Measurements from ENCODE around the gene DENND1A. TPM values are rescaled to one million over a fixed set of nuclear protein-coding genes. Genes with fewer than 3 reads are reported as not detected.

DENND1A gene
- total RNA-seq, 1 donor: 56.8 TPM

DNA sequence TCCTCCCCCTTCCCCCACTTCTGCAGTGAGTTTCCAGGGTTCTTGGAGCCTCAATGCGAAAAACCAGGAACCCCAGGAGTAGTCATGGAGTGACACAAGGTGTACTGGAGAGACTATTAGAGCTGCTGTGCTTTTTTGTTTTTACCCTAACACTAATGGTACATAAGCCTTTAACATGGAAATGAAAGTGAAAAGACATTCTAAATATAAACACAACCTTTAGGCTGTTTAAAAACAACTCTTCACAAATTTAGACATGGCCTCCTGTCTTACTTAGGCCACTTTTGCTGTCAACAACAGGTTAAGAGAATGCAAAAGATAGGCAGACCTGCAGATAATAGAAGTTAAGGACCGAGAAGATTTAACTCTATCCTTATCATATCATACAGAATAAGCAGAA is 232.2 kb downstream of the DENND1A start:
- DNase-seq (ENCODE audit: low read depth in 2 of 3, low spot score in 2 of 3): no peak

GRCh38 chr9:123696476-123696875 is 233.4 kb downstream of the DENND1A start:
- DNase-seq (ENCODE audit: low read depth in 2 of 3, low spot score in 2 of 3): no peak

GRCh38 chr9:123695386-123695785 is 234.5 kb downstream of the DENND1A start:
- no peak for DNase-seq (ENCODE audit: low read depth in 2 of 3, low spot score in 2 of 3)

DNA sequence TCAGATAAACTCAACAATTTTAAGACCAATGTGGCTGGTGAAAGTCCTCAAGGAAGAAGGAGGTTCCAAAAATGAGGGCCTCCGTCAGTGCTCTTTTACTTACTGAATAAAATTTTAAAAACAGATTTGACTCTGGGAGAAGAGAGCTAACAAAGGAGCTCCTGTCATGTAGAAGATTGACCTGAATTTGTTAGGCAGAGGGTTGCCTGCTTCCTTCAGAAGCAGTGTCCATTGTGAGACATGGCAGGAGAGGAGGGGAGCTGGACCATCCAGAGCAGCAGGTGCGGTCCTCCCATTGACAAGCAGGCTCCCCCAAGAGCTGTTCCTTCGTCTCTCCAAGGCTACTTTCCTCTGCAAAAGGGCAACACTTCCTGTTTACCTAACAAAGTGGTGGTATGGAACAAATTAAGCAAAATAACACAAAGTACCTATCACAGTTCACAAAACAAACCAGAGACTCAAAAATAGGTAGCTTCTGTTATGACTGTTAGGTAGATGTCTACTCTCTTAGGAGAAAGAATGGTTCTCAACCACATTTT is 238.1 kb downstream of the DENND1A start:
- no peak for DNase-seq (ENCODE audit: low read depth in 2 of 3, low spot score in 2 of 3)

- no peak for DNase-seq (ENCODE audit: low read depth in 2 of 3, low spot score in 2 of 3)
Measured at GRCh38 chr9:123689701-123690428, 240.1 kb downstream of the DENND1A start.

GRCh38 chr9:123687246-123687751 is 242.6 kb downstream of the DENND1A start:
- peak in 2 of 3 donors; percentile 26 to 62 for DNase-seq (ENCODE audit: low read depth in 2 of 3, low spot score in 2 of 3)

DNA sequence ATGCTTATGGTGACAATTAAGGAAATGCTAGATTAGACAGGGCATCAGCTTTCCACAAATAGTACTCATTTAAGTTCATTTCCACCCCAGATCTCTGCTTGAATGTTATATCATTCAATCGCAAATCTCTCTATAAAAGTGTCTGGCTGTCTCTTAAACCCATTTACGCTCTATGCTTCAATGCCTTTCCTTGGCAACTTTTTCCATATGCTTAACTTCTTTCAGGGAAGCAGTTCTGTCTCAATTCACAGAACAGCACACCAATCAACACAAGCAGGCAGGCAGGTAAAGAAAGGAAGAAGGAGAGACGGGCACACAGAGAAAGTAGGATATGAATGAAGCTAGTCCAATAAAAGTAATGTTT is 243.1 kb downstream of the DENND1A start:
- DNase-seq (ENCODE audit: low read depth in 2 of 3, low spot score in 2 of 3): no peak

DNA sequence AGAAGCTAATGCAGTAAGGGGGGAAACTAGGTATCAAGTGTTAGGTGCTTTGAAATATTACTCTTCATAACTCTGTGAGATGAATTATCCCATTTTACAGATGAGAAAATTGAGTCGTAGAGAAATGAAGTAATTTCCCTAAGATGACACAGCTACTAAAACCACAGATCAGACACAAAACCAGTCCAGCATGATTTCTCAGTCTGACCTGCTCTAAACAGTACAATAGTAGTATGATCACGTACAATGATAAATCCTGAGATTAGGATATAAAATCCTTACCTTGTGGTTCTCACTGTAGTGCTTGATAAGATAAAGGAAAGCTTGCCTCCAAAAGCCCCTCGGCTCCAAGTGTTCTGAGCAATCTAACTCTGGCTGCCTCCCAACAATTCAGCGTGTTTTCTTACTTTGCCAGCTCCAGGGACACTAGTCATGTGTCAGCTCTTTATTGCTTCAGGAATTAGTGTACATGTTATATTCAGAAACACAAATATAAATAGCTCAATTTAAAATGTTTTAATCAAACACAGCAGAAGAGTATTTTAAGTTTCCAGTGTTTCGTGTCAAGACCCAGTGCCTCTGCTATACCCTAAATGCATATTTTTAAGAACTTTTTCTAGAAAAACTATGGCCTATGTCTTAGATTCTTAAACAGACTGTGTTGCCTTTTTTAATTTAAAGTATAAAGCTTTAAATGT is 243.6 kb downstream of the DENND1A start:
- no peak for DNase-seq (ENCODE audit: low read depth in 2 of 3, low spot score in 2 of 3)

DNA sequence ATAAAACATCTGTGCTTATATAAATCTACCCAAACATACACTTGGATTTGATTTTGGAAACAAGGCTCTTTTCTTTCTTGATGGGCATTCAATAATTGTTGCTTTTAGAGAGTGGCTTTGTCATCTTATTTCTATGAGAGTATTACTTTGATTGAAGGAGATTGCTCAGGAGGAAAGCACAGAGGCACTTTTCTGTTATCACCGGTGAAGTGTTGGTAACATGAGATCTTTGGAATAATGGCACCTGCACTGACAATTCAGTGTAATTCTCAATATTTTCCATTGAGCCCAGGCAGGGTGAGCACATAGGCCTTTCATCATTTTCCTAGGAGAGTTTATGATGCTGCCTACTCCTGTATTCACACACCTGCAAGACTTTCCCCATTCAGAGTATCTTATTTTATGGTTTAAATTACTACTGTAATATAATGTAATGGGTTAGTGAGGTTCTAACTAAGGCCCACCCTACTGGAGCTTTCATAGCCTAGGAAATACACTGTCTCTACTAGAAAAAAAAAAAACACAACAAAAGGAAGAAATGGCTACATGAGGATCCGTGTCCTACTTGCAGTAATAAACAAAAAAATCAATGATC is 244.3 kb downstream of the DENND1A start:
- DNase-seq (ENCODE audit: low read depth in 2 of 3, low spot score in 2 of 3): no peak

GRCh38 chr9:123684393-123685149 is 245.4 kb downstream of the DENND1A start:
- no peak for DNase-seq (ENCODE audit: low read depth in 2 of 3, low spot score in 2 of 3)

DNA sequence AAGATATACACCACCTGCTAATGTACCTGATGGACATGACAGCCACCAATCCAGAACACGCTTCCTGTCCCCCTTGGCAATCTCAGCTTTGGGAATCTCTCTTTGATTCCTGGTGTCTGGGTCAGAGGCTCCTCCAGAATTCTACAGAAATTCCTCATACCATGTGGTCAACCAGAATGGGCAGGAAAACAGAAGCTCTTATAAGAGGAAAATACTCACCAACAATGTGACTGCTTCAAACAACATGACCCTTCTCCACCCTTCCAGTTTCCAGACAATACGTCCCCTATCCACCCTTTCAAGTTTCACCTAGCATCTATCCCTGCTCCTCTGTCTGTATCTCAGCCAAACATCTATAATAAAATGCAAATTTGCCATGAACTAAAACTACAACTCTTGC is 247.2 kb downstream of the DENND1A start:
- DNase-seq (ENCODE audit: low read depth in 2 of 3, low spot score in 2 of 3): no peak

GRCh38 chr9:123680352-123680751 is 249.6 kb downstream of the DENND1A start:
- no peak for DNase-seq (ENCODE audit: low read depth in 2 of 3, low spot score in 2 of 3)

- DNase-seq (ENCODE audit: low read depth in 2 of 3, low spot score in 2 of 3): peak in 1 of 3 donors; percentile 3
Measured at GRCh38 chr9:123679330-123679987, 250.5 kb downstream of the DENND1A start.

DNA sequence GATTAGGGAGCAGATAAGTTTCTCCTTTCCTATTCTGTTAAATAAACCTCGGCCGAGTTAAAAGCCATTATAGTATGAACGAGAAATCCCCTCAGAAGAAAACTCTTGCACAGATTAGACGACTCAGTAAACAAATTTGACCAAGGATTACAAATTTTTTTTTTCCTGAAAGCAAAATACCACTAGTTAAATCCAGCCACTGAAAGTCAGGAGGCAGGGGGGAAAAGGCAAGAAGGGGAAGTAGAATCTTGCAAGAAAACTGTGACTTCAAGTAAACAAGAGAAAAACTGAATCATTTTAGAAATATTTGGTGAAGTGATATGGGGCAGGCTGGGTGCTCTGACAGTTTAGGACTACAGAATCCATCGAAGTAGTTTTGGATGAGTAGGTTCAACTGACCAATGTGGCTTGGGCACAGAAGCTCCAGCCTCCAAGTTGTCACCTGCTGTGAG is 251.0 kb downstream of the DENND1A start:
- DNase-seq (ENCODE audit: low read depth in 2 of 3, low spot score in 2 of 3): peak in 1 of 3 donors; percentile 12

DNA sequence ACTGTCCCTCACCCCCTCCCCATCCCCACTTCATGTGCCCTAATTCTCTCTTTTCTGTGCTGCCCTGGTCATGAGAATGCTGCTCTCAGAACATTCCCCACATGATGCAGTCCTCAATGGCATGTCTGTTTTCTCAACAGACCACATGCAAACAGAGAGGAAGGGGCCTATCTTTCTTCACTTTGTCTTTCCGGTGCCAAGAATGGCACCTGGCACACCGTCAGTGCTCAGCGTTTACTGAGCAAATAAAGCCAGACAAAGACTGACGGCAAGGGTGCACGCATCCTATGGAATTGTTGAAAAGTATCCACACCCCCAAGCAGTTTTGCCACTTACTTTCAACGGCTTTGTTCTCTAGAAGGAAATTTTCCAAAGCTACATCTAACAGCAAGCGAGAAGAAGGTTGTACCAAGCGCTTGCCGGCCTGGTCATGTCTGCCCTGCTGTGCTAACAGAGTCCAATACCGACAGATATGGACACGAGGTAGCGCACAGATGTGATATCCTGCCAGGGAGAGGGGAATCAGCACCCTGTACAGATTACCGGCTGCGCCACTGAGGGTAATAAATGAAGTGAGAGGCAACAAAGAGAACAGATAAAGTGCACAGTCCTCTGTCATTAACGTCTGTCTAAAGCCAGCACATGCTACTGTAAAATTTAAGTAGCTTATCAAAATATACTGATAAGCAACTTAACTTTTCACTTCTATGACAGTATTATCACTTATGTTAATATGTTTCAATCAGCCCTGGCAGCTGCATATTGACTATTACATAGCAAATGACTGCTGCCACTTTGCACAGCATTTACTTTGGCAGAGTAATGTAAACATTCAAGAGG is 251.7 kb downstream of the DENND1A start:
- no peak for DNase-seq (ENCODE audit: low read depth in 2 of 3, low spot score in 2 of 3)

GRCh38 chr9:123676869-123677268 is 253.1 kb downstream of the DENND1A start:
- DNase-seq (ENCODE audit: low read depth in 2 of 3, low spot score in 2 of 3): no peak

- no peak for DNase-seq (ENCODE audit: low read depth in 2 of 3, low spot score in 2 of 3)
Measured at GRCh38 chr9:123669346-123669745, 260.6 kb downstream of the DENND1A start.

DNA sequence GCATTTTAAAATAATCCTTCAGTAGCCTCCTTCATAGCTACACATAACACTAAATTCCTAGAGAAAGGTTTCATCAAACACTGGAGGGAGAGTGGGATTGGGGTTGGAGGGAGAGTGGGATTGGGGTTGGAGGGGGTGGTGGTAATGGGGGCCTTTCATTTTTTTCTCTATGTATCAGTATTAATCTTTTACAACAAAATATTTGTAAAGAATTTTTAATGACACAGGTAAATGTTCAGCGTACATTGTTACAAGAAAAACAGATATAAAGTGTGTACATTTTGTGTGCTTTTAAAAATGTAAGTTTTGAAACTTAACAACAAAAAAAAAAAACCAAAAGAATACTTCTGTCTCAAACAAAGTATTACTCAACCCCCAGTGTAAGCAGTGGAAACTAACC is 266.4 kb downstream of the DENND1A start:
- no peak for DNase-seq (ENCODE audit: low read depth in 2 of 3, low spot score in 2 of 3)

DNA sequence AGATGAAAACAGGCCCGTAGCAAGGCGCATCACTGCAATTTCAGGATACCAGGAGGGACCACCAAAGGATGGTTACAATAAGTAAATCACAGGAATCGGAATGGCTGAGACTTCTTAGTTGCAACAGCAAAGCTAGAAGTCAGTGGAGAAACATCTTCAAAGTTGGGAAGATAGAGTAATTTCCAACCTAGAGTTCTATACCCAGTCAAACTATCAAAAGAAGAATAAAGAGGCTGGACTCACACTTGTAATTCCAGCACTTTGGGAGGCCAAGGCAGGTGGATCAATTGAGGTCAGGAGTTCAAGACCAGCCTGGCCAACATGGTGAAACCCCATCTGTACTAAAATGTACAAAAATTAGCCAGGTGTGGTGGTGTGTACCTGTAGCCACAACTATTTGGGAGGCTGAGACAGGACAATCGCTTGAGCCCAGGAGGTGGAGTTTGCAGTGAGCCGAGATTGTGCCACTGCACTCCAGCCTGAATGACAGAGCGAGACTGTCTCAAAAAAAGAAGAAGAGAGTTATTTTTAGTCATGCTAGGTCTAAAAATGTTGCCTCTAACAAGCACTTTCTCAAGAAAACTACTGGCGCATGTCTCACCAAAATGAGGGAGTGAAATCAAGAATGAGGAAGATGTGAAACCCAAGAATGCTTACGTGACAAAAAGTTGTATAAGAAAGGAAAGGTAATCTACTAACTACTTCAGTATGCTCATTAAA is 267.7 kb downstream of the DENND1A start:
- no peak for DNase-seq (ENCODE audit: low read depth in 2 of 3, low spot score in 2 of 3)
